Measurements from ENCODE around the gene ADAM19. TPM values are rescaled to one million over a fixed set of nuclear protein-coding genes. Genes with fewer than 3 reads are reported as not detected.

ADAM19 gene
- total RNA-seq, 1 experiment from 2014 or later: 0.47 TPM

GRCh38 chr5:157469073-157469472, 106.5 kb downstream of the ADAM19 start:
- DNase-seq (ENCODE audit: unreplicated experiment): no peak
- POLR2A ChIA-PET: interaction anchor here (0.6 to 1.4 kb wide), 2 partner anchors 10 to 98 kb away, joined by 3 read pairs; no protein-coding TSS in a partner anchor
- CTCF ChIA-PET: interaction anchor here (0.6 to 28.1 kb wide), 18 partner anchors 8 to 274 kb away, joined by 3 to 642 read pairs (median 5); partner anchors contain the start of genes LSM11 and NIPAL4

GRCh38 chr5:157468293-157468965, 107.1 kb downstream of the ADAM19 start:
- POLR2A ChIA-PET: no interaction called here

More at GRCh38 chr5:157469073-157469472, 106.5 kb downstream of the ADAM19 start:
- H3K4me1 Mint-ChIP-seq (ENCODE audit: insufficient read depth, unreplicated experiment): peaks cover 14% of the 10 kb centered on the region
- BruUV-seq (replicated peaks): no TSS peak
- TF ChIP-seq CTCF (IDR thresholded peaks at IDR 0.05; ENCODE audit: unreplicated experiment): no peak
- no peak overlapping the region for H3K27ac Mint-ChIP-seq (ENCODE audit: low read depth, unreplicated experiment)
- H3K27me3 Mint-ChIP-seq (ENCODE audit: insufficient read depth, unreplicated experiment): no peaks in the 10 kb centered on the region
- no peak overlapping the region for H3K4me3 Mint-ChIP-seq (ENCODE audit: unreplicated experiment)
- H3K9me3 Mint-ChIP-seq (ENCODE audit: unreplicated experiment): no peaks in the 10 kb centered on the region
- intact Hi-C loops (cut with micrococcal nuclease): no loop called here
- H3K36me3 Mint-ChIP-seq (ENCODE audit: insufficient read depth, unreplicated experiment): no peaks in the 10 kb centered on the region

GRCh38 chr5:157464519-157465171, 110.9 kb downstream of the ADAM19 start:
- H3K4me1 Mint-ChIP-seq (ENCODE audit: insufficient read depth, unreplicated experiment): peaks cover 38% of the 10 kb centered on the region
- intact Hi-C loops (cut with micrococcal nuclease): loop anchor here (5.0 kb wide), 1 partner anchor 72 kb away; no protein-coding TSS in a partner anchor
- H3K9me3 Mint-ChIP-seq (ENCODE audit: unreplicated experiment): no peaks in the 10 kb centered on the region
- H3K27me3 Mint-ChIP-seq (ENCODE audit: insufficient read depth, unreplicated experiment): no peaks in the 10 kb centered on the region
- H3K4me3 Mint-ChIP-seq (ENCODE audit: unreplicated experiment): peak overlapping the region; percentile 11
- ChIA-PET POLR2A (interaction anchor here (0.6 to 4.2 kb wide), 11 partner anchors 8 to 322 kb away, joined by 3 to 23 read pairs (median 6); partner anchors contain the start of gene MED7), CTCF (interaction anchor here (0.6 to 28.1 kb wide), 7 partner anchors 11 to 298 kb away, joined by 3 to 642 read pairs (median 3); no protein-coding TSS in a partner anchor)
- H3K27ac Mint-ChIP-seq (ENCODE audit: low read depth, unreplicated experiment): peak overlapping the region; percentile 69
- TF ChIP-seq CTCF (IDR thresholded peaks at IDR 0.05; ENCODE audit: unreplicated experiment): no peak
- DNase-seq (ENCODE audit: unreplicated experiment): peak; percentile 99
- H3K36me3 Mint-ChIP-seq (ENCODE audit: insufficient read depth, unreplicated experiment): no peaks in the 10 kb centered on the region
- TSS peak; percentile 51 for BruUV-seq (replicated peaks)

More at GRCh38 chr5:157468293-157468965, 107.1 kb downstream of the ADAM19 start:
- Mint-ChIP-seq H3K4me3 (ENCODE audit: unreplicated experiment) (no peak overlapping the region), H3K27ac (ENCODE audit: low read depth, unreplicated experiment) (no peak overlapping the region), H3K27me3 (ENCODE audit: insufficient read depth, unreplicated experiment) (no peaks in the 10 kb centered on the region), H3K4me1 (ENCODE audit: insufficient read depth, unreplicated experiment) (peaks cover 20% of the 10 kb centered on the region), H3K9me3 (ENCODE audit: unreplicated experiment) (no peaks in the 10 kb centered on the region), H3K36me3 (ENCODE audit: insufficient read depth, unreplicated experiment) (no peaks in the 10 kb centered on the region)
- CTCF ChIA-PET: interaction anchor here (1.0 to 28.1 kb wide), 11 partner anchors 8 to 275 kb away, joined by 3 to 642 read pairs (median 10); partner anchors contain the start of genes LSM11 and NIPAL4
- no TSS peak for BruUV-seq (replicated peaks)
- no peak for DNase-seq (ENCODE audit: unreplicated experiment)
- intact Hi-C loops (cut with micrococcal nuclease): no loop called here
- no peak for TF ChIP-seq CTCF (IDR thresholded peaks at IDR 0.05; ENCODE audit: unreplicated experiment)

Measured in MCF 10A (cell line).